PFSK-1 (cell line): Measurements from ENCODE around the gene ZDHHC14.

Experiments
- POLR2AphosphoS5 ChIP-seq: IDR thresholded peaks from 2 replicates; pipeline ENCODE4 v1.6.1; 2012; ENCODE audit warnings: low read depth, mild to moderate bottlenecking, control low read depth, low read length, moderate library complexity
- SIN3A ChIP-seq: IDR thresholded peaks from 2 replicates; pipeline ENCODE4 v1.6.1; 2012; ENCODE audit warnings: mild to moderate bottlenecking, low read length, moderate library complexity, borderline replicate concordance; ENCODE audit not compliant: insufficient read depth
- TAF1 ChIP-seq: IDR thresholded peaks from 2 replicates; pipeline ENCODE4 v1.6.1; 2012; ENCODE audit warnings: low read length, control low read depth, borderline replicate concordance; ENCODE audit not compliant: insufficient read depth
- TF ChIP-seq, protein P1 (sequence below), 2 experiments: IDR thresholded peaks; 2 replicates each; pipeline versions ENCODE4 v1.6.1 to v1.8.0; 2011 to 2012; ENCODE audit warnings: low read depth in 2 of 2, low read length in 2 of 2, control low read depth in 1 of 2, inconsistent platforms in 1 of 2, mild to moderate bottlenecking in 1 of 2, moderate library complexity in 1 of 2; ENCODE audit not compliant: insufficient read depth in 1 of 2

DNA sequence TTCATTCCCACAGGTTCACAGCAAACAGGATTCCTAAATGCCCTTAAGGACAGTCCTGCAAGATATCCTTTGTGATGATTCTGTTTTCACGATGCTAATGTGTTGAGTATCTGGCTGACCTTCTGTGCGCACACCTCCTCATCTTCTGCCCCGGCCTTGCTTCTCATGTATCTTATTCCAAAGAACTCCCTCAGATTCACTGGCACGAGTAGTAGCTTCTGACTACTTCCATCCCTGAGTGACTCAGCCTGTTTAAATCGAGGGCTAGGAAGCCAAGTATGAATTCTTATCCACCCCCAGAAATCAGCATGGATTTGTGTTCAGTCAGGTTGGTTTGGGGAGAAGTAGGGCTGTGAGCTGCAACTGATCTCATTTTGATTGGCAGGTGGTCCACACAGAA, 251.8 kb downstream of the ZDHHC14 start:
- TF ChIP-seq SIN3A (no peak), POLR2AphosphoS5 (no peak), TAF1 (no peak)
- TF ChIP-seq, protein P1, sequence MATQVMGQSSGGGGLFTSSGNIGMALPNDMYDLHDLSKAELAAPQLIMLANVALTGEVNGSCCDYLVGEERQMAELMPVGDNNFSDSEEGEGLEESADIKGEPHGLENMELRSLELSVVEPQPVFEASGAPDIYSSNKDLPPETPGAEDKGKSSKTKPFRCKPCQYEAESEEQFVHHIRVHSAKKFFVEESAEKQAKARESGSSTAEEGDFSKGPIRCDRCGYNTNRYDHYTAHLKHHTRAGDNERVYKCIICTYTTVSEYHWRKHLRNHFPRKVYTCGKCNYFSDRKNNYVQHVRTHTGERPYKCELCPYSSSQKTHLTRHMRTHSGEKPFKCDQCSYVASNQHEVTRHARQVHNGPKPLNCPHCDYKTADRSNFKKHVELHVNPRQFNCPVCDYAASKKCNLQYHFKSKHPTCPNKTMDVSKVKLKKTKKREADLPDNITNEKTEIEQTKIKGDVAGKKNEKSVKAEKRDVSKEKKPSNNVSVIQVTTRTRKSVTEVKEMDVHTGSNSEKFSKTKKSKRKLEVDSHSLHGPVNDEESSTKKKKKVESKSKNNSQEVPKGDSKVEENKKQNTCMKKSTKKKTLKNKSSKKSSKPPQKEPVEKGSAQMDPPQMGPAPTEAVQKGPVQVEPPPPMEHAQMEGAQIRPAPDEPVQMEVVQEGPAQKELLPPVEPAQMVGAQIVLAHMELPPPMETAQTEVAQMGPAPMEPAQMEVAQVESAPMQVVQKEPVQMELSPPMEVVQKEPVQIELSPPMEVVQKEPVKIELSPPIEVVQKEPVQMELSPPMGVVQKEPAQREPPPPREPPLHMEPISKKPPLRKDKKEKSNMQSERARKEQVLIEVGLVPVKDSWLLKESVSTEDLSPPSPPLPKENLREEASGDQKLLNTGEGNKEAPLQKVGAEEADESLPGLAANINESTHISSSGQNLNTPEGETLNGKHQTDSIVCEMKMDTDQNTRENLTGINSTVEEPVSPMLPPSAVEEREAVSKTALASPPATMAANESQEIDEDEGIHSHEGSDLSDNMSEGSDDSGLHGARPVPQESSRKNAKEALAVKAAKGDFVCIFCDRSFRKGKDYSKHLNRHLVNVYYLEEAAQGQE (IDR thresholded peaks at IDR 0.05; ENCODE audit: insufficient read depth in 1 of 2, low read depth in 2 of 2, low read length in 2 of 2), result no peak
